ENCODE measurements around the gene PGLYRP4. TPM values are rescaled to one million over a fixed set of nuclear protein-coding genes. Genes with fewer than 3 reads are reported as not detected.

The PGLYRP4 gene
- total and polyA plus RNA-seq, 12 donors, result not detected

- no peaks in the 10 kb centered on the region for H3K4me1 ChIP-seq (replicated peaks in 1 of 2)
- H3K27ac ChIP-seq, result no peak overlapping the region
- H3K9me3 ChIP-seq (replicated peaks in 1 of 3), result no peaks in the 10 kb centered on the region
- H3K36me3 ChIP-seq (replicated peaks in 1 of 2), result no peaks in the 10 kb centered on the region
- intact Hi-C loops (cut with DNase I), result no loop called here
- peaks cover 11% of the 10 kb centered on the region for H3K27me3 ChIP-seq
- H3K4me3 ChIP-seq, result no peak overlapping the region
- TF ChIP-seq POLR2A (IDR thresholded peaks at IDR 0.05) (no peak), CTCF (IDR thresholded peaks at IDR 0.05) (no peak)
- WGBS, 4 donors, result 73 to 81% (median 75%) methylated on average over 7 of the region's 7 CpGs
- DNase-seq, result no peak
Measured at GRCh38 chr1:153293480-153293775, 55.2 kb downstream of the PGLYRP4 start.

GRCh38 chr1:153292740-153293479 lies 55.7 kb downstream of the PGLYRP4 start:
- Histone ChIP-seq H3K36me3 (replicated peaks in 1 of 2) (no peaks in the 10 kb centered on the region), H3K4me3 (no peak overlapping the region), H3K4me1 (replicated peaks in 1 of 2) (no peaks in the 10 kb centered on the region), H3K9me3 (replicated peaks in 1 of 3) (no peaks in the 10 kb centered on the region), H3K27ac (no peak overlapping the region), H3K27me3 (peaks cover 11% of the 10 kb centered on the region)
- 59 to 70% (median 68%) methylated on average over 24 to 25 of the region's 25 CpGs for WGBS, 4 donors
- intact Hi-C loops (cut with DNase I), result no loop called here
- TF ChIP-seq CTCF (IDR thresholded peaks at IDR 0.05) (no peak), POLR2A (IDR thresholded peaks at IDR 0.05) (no peak)
- no peak for DNase-seq

GRCh38 chr1:153292185-153292584 lies 56.5 kb downstream of the PGLYRP4 start:
- Histone ChIP-seq H3K4me3 (no peak overlapping the region), H3K27me3 (peaks cover 11% of the 10 kb centered on the region), H3K36me3 (replicated peaks in 1 of 2) (no peaks in the 10 kb centered on the region), H3K9me3 (replicated peaks in 1 of 3) (no peaks in the 10 kb centered on the region), H3K27ac (no peak overlapping the region), H3K4me1 (replicated peaks in 1 of 2) (no peaks in the 10 kb centered on the region)
- WGBS, 4 donors, result 57 to 85% (median 63%) methylated on average over 3 to 8 of the region's 8 CpGs
- no peak for TF ChIP-seq CTCF (IDR thresholded peaks at IDR 0.05)
- TF ChIP-seq POLR2A (IDR thresholded peaks at IDR 0.05), result no peak
- no peak for DNase-seq
- intact Hi-C loops (cut with DNase I), result no loop called here

GRCh38 chr1:153291514-153291913 lies 57.1 kb downstream of the PGLYRP4 start:
- 70 to 91% (median 80%) methylated on average over 5 of the region's 5 CpGs for WGBS, 4 donors
- intact Hi-C loops (cut with DNase I), result no loop called here
- Histone ChIP-seq H3K4me3 (no peak overlapping the region), H3K27ac (no peak overlapping the region), H3K27me3 (peaks cover 11% of the 10 kb centered on the region), H3K9me3 (replicated peaks in 1 of 3) (no peaks in the 10 kb centered on the region), H3K36me3 (replicated peaks in 1 of 2) (no peaks in the 10 kb centered on the region), H3K4me1 (replicated peaks in 1 of 2) (no peaks in the 10 kb centered on the region)
- DNase-seq, result no peak
- TF ChIP-seq POLR2A (IDR thresholded peaks at IDR 0.05) (no peak), CTCF (IDR thresholded peaks at IDR 0.05) (no peak)

Data from adrenal gland (tissue), 12 donors.